ENCODE measurements around the gene RPL35A. TPM values are rescaled to one million over a fixed set of nuclear protein-coding genes. Genes with fewer than 3 reads are reported as not detected.
"Not testable (repeated sequence)": the region's sequence is repeated elsewhere in the genome, so short reads cannot be mapped to it uniquely, and the experiment has no call there.

Gene RPL35A
- total RNA-seq (100 to 1,000 TPM; 637 to 745 TPM), polyA plus RNA-seq (1,000 to 10,000 TPM; 1,749 to 3,399 TPM)
- long read RNA-seq, donor 1, transcript RPL35A-206 (5 exons, 1,444 nt) = major isoform, 145 of 163 reads
- long read RNA-seq, donor 1, partial matches to known transcripts = 12 of 163 reads
- long read RNA-seq, donor 1, other reads (novel, unspliced or antisense) = 3 of 163 reads
- long read RNA-seq, donor 2, transcript RPL35A-206 (5 exons, 1,444 nt) = major isoform, 142 of 152 reads
- long read RNA-seq, donor 2, transcript RPL35A-205 (5 exons, 553 nt) = minor isoform, 5 of 152 reads
- long read RNA-seq, donor 2, partial matches to known transcripts = 3 of 152 reads
- long read RNA-seq, donor 2, other reads (novel, unspliced or antisense) = 2 of 152 reads

DNA sequence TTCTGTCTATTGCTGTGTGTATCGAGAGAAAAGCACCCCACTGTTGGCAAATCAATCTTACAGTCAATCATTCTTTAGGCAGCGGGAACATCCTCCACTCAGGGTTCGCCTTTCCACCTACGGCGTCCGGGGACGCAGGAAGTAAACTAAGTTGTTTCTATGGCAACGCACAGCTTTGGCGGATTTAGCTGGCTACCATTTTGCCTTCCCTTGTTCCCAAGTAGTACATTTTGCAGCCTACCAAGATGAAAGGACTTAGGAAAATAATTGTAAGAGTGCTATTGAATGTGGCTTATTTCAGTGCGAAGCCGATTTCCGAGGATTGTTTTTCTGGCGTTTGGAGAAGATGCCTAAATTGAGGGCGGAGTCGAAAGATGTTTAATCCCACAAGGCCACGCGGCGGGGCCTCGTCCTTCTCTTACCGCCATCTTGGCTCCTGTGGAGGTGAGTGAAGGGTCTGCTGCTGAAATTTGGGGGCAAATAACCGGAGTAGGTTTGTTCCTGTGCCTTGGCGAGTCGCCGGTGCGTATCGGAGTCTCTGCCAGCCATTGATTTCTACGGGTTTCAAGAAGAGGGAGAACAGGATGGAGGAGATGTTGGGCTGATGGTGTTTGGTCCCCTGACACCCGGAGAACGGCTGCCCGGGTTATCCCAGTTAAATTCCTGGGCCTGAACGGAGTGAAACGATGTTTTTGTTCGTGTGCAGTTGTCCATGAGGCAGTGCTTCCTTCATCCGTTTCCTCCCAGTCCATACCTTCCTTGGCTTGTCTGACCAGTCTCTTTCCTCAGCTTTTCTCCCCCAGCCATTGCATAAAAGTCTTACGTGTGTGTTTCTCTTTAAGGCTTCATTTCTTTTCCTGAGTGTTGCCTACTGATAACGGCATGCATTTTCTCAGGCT is at the start of gene RPL35A:
RPL35A (plus strand) TSS at position 413 of the 899 bp plus-strand sequence. CDS start 778 bp downstream, outside the sequence.
- H3K9me3 ChIP-seq (ENCODE audit: control insufficient read depth, low read length) = no peaks in the 10 kb centered on the region
- no peaks in the 10 kb centered on the region for H3K27me3 ChIP-seq (ENCODE audit: control insufficient read depth in 1 of 2, insufficient read depth in 2 of 2, low read length in 1 of 2)
- intact Hi-C loops (cut with DNase I) = loop anchor here in 1 of 2 donors (1.0 kb wide), 1 partner anchor 10 kb away; the partner anchor contains the start of gene LMLN
- peak within 1 kb of the TSS; percentile 74 to 91 for H3K27ac ChIP-seq (ENCODE audit: low read depth in 1 of 2, low read length in 2 of 2)
- peaks cover 0 to 4% of the 10 kb centered on the region in 2 donors for H3K4me1 ChIP-seq (ENCODE audit: control insufficient read depth in 1 of 2, insufficient read depth in 2 of 2, low read length in 2 of 2)
- ATAC-seq (ENCODE audit: low FRiP score) (peak; percentile 96), DNase-seq (peak; percentile 91 to 94)
- H3K36me3 ChIP-seq (ENCODE audit: control insufficient read depth in 1 of 2, insufficient read depth in 2 of 2, low read length in 1 of 2) = peaks cover 3 to 4% of the 10 kb centered on the region in 2 donors
- H3K4me3 ChIP-seq (ENCODE audit: low read length in 2 of 2) = peak within 1 kb of the TSS; percentile 82 to 98
- 0 to 1% methylated on average over 36 of the region's 36 CpGs for WGBS, 2 donors

DNA sequence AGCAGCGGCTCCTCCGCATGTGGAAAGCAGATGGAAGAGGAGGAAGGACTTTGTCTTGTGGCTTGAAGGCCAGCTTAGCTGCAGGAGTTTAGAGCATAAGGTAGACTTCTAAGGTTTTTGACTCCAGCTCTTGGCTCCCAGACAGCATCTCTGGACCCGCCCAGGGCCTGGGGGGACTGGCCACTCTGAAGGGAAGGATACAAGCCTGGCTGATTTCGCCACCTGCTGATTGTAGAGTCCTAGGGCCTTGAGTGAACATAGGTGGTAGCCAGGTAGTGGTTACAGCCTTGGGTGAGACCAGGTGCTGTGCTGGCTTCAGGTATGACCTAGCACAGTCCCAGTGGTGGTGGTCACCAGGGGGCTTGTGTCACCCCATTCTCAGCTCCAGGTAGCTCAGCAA is 48.4 kb upstream of the RPL35A start:
- intact Hi-C loops (cut with DNase I) = no loop called here
- Histone ChIP-seq H3K4me3 (ENCODE audit: low read length in 2 of 2) (no peak overlapping the region), H3K4me1 (ENCODE audit: control insufficient read depth in 1 of 2, insufficient read depth in 2 of 2, low read length in 2 of 2) (no peaks in the 10 kb centered on the region), H3K9me3 (ENCODE audit: control insufficient read depth, low read length) (no peaks in the 10 kb centered on the region), H3K27ac (ENCODE audit: low read depth in 1 of 2, low read length in 2 of 2) (no peak overlapping the region), H3K27me3 (ENCODE audit: control insufficient read depth in 1 of 2, insufficient read depth in 2 of 2, low read length in 1 of 2) (no peaks in the 10 kb centered on the region), H3K36me3 (ENCODE audit: control insufficient read depth in 1 of 2, insufficient read depth in 2 of 2, low read length in 1 of 2) (no peaks in the 10 kb centered on the region)
- ATAC-seq (ENCODE audit: low FRiP score) = no peak
- no peak for DNase-seq
- 85 to 97% methylated on average over 4 of the region's 4 CpGs for WGBS, 2 donors

DNA sequence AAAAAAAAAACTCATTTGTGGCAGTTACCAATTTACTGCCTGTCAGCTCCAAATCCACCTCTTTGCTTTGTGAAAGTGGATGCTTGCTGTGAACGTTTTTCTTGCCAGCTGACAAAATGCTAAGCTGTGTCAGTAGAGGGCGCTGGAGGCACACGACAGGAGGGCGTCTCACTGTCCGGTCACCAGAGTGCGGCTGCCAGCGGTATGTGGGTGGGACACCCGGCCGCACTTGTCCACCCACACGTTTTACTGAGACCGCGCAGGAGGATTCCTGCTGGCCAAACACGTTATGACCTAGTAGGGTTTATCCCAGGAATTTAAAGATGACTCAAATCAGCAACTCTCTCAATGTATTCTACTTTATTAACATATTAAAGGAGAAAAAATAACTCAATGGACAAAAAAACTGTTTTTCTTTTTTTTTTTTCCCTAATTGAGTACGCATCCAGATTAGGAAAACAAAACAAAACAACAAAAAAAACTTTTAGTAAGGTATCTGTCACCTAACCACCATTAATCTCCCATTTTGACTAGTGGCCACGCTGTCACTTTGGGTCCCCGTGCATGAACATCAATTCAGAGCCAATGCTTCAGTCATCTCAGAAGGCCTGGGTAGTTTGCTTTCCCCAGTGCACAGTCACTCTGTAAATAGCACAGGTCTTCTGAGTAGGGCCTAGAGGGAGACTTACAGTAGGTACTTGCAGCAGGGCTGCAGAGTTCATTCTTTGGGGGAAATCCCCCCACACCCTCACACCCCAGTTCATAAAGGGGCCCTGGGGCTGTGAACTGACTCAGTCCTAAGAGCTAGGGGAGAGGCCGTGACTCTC is 43.8 kb upstream of the RPL35A start:
- no peak overlapping the region for H3K4me3 ChIP-seq (ENCODE audit: low read length in 2 of 2)

DNA sequence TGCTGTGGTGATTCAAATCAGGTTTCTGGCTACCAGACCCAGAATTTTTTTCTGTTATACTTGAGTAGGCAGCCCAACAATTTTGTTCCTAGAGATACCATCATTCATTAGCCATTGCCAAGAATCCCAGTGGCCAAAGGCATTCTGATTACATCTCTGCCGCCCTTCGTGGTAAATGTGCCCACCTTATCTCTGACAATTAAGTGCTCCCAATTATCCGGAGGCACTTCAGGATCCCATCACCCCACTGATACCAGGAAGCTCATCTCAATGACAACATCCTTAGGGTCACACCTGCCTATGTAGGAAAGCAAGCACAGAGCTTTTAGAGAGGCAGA is 43.2 kb upstream of the RPL35A start:
- Histone ChIP-seq H3K36me3 (ENCODE audit: control insufficient read depth in 1 of 2, insufficient read depth in 2 of 2, low read length in 1 of 2) (no peaks in the 10 kb centered on the region), H3K4me3 (ENCODE audit: low read length in 2 of 2) (no peak overlapping the region), H3K27me3 (ENCODE audit: control insufficient read depth in 1 of 2, insufficient read depth in 2 of 2, low read length in 1 of 2) (no peaks in the 10 kb centered on the region), H3K9me3 (ENCODE audit: control insufficient read depth, low read length) (no peaks in the 10 kb centered on the region), H3K4me1 (ENCODE audit: control insufficient read depth in 1 of 2, insufficient read depth in 2 of 2, low read length in 2 of 2) (no peaks in the 10 kb centered on the region), H3K27ac (ENCODE audit: low read depth in 1 of 2, low read length in 2 of 2) (no peak overlapping the region)
- intact Hi-C loops (cut with DNase I) = loop anchor here (2.0 to 5.0 kb wide), 2 partner anchors 35 to 36 kb away; no protein-coding TSS in a partner anchor
- DNase-seq (no peak), ATAC-seq (ENCODE audit: low FRiP score) (no peak)
- 64 to 70% methylated on average over 3 of the region's 3 CpGs for WGBS, 2 donors

More for the DNA sequence above, 43.8 kb upstream of the RPL35A start:
- Histone ChIP-seq H3K27me3 (ENCODE audit: control insufficient read depth in 1 of 2, insufficient read depth in 2 of 2, low read length in 1 of 2) (no peaks in the 10 kb centered on the region), H3K36me3 (ENCODE audit: control insufficient read depth in 1 of 2, insufficient read depth in 2 of 2, low read length in 1 of 2) (no peaks in the 10 kb centered on the region), H3K4me1 (ENCODE audit: control insufficient read depth in 1 of 2, insufficient read depth in 2 of 2, low read length in 2 of 2) (no peaks in the 10 kb centered on the region), H3K9me3 (ENCODE audit: control insufficient read depth, low read length) (no peaks in the 10 kb centered on the region), H3K27ac (ENCODE audit: low read depth in 1 of 2, low read length in 2 of 2) (no peak overlapping the region)
- 10% methylated on average over 17 of the region's 17 CpGs for WGBS, 2 donors
- peak; percentile 96 for ATAC-seq (ENCODE audit: low FRiP score)
- intact Hi-C loops (cut with DNase I) = loop anchor here (2.0 to 5.0 kb wide), 2 partner anchors 36 to 37 kb away; no protein-coding TSS in a partner anchor
- DNase-seq = peak; percentile 93 to 95

DNA sequence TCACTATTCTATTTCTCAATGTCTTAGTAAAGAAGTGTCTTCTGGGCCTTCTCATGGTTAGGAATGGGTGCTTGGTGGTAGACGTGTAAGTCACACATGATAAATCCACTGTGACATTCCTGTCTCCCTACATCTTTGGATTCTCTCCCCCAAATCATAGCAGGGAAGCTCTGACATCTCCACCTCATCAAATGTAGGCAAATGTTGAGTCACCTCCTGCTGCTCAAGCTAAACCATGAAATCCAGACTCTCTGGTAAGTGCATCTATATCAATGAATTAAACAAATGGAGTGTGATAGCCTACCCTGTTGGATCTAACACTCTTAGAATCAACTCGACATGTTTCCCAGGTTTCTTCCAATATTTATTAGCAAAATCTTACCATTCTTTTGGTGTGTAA is 42.8 kb upstream of the RPL35A start:
- WGBS, 2 donors = 65 to 71% methylated on average over 2 of the region's 2 CpGs
- no peak overlapping the region for H3K27ac ChIP-seq (ENCODE audit: low read depth in 1 of 2, low read length in 2 of 2)
- intact Hi-C loops (cut with DNase I) = loop anchor here (2.0 to 5.0 kb wide), 2 partner anchors 35 to 36 kb away; no protein-coding TSS in a partner anchor
- no peaks in the 10 kb centered on the region for H3K4me1 ChIP-seq (ENCODE audit: control insufficient read depth in 1 of 2, insufficient read depth in 2 of 2, low read length in 2 of 2)
- no peaks in the 10 kb centered on the region for H3K27me3 ChIP-seq (ENCODE audit: control insufficient read depth in 1 of 2, insufficient read depth in 2 of 2, low read length in 1 of 2)
- DNase-seq (no peak), ATAC-seq (ENCODE audit: low FRiP score) (no peak)
- H3K36me3 ChIP-seq (ENCODE audit: control insufficient read depth in 1 of 2, insufficient read depth in 2 of 2, low read length in 1 of 2) = no peaks in the 10 kb centered on the region
- H3K9me3 ChIP-seq (ENCODE audit: control insufficient read depth, low read length) = no peaks in the 10 kb centered on the region
- H3K4me3 ChIP-seq (ENCODE audit: low read length in 2 of 2) = no peak overlapping the region

DNA sequence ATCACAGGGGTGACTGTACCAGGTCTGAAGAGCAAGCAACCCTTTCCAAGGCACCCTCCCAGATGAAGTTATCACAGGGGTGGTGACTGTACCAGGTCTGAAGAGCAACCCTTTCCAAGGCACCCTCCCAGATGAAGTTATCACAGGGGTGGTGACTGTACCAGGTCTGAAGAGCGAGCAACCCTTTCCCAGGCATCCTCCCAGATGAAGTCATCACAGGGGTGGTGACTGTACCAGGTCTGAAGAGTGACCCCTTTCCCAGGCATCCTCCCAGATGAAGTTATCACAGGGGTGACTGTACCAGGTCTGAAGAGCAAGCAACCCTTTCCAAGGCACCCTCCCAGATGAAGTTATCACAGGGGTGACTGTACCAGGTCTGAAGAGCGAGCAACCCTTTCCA is 41.4 kb upstream of the RPL35A start:
- H3K27me3 ChIP-seq (ENCODE audit: control insufficient read depth in 1 of 2, insufficient read depth in 2 of 2, low read length in 1 of 2); DNase-seq; H3K36me3 ChIP-seq (ENCODE audit: control insufficient read depth in 1 of 2, insufficient read depth in 2 of 2, low read length in 1 of 2); H3K9me3 ChIP-seq (ENCODE audit: control insufficient read depth, low read length); H3K4me3 ChIP-seq (ENCODE audit: low read length in 2 of 2); H3K27ac ChIP-seq (ENCODE audit: low read depth in 1 of 2, low read length in 2 of 2); H3K4me1 ChIP-seq (ENCODE audit: control insufficient read depth in 1 of 2, insufficient read depth in 2 of 2, low read length in 2 of 2); ATAC-seq (ENCODE audit: low FRiP score): not testable (repeated sequence)
- intact Hi-C loops (cut with DNase I) = loop anchor here in 1 of 2 donors (5.0 kb wide), 1 partner anchor 34 kb away; no protein-coding TSS in a partner anchor
- 85 to 88% methylated on average over 2 of the region's 2 CpGs for WGBS, 2 donors

DNA sequence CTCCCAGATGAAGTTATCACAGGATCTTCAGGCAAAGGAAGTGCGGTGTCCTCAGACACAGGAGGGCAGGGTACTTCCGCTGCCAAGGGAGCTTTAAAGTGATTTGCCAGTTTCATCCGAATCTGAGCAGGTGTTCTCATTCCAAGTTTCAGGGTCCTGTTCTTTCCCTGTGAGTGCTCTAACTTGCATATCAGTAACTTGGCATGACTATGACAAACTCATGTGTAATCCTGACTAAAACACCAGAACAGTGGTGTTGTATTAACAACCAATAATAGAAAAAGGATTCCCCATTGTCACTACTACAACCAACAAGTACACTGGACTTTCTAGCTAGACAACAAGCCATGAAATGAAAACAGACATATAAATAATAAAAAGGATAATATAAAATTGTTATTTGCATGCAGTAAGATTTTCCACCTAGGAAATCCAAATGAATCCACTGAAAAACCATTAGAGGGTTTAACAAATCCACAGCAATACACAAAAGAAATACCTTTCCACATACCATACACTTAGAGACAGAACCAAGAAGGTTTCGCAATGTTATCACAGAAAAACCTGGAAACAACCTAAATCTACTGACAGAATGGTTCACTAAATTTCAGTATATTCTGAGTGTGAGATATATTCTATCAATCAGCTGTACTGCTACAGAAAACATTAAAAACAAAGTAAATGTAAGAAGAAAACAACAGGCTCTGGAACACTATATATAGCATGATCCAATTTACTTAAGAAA is 40.9 kb upstream of the RPL35A start:
- H3K27ac ChIP-seq (ENCODE audit: low read depth in 1 of 2, low read length in 2 of 2) = no peak overlapping the region
- H3K4me3 ChIP-seq (ENCODE audit: low read length in 2 of 2) = no peak overlapping the region
- H3K4me1 ChIP-seq (ENCODE audit: control insufficient read depth in 1 of 2, insufficient read depth in 2 of 2, low read length in 2 of 2) = no peaks in the 10 kb centered on the region
- H3K36me3 ChIP-seq (ENCODE audit: control insufficient read depth in 1 of 2, insufficient read depth in 2 of 2, low read length in 1 of 2) = no peaks in the 10 kb centered on the region
- intact Hi-C loops (cut with DNase I) = loop anchor here in 1 of 2 donors (5.0 kb wide), 1 partner anchor 33 kb away; no protein-coding TSS in a partner anchor
- 89 to 92% methylated on average over 4 of the region's 4 CpGs for WGBS, 2 donors
- no peak for DNase-seq
- no peak for ATAC-seq (ENCODE audit: low FRiP score)
- no peaks in the 10 kb centered on the region for H3K9me3 ChIP-seq (ENCODE audit: control insufficient read depth, low read length)
- no peaks in the 10 kb centered on the region for H3K27me3 ChIP-seq (ENCODE audit: control insufficient read depth in 1 of 2, insufficient read depth in 2 of 2, low read length in 1 of 2)

Data from aorta (tissue), 5 donors.